ENCODE data around the gene SLC37A1.
A peak's percentile ranks its signal among the peaks of the same experiment; 100 is the strongest.

SLC37A1 gene

GRCh38 chr21:42499444-42500112 is 14.1 kb upstream of the SLC37A1 start:
- Mint-ChIP-seq H3K27me3 (no peaks in the 10 kb centered on the region), H3K4me1 (peaks cover 27% of the 10 kb centered on the region), H3K27ac (ENCODE audit: low read depth) (no peak overlapping the region), H3K9me3 (no peaks in the 10 kb centered on the region), H3K36me3 (ENCODE audit: insufficient read depth) (peaks cover 8% of the 10 kb centered on the region), H3K4me3 (no peak overlapping the region)
- ATAC-seq (replicated peaks; ENCODE audit: extremely low read depth, poor library complexity, severe bottlenecking), result no peak
- DNase-seq (ENCODE audit: low spot score in 2 of 2), result no peak

- DNase-seq (ENCODE audit: low spot score in 2 of 2) (no peak), ATAC-seq (replicated peaks; ENCODE audit: extremely low read depth, poor library complexity, severe bottlenecking) (no peak)
- Mint-ChIP-seq H3K4me3 (no peak overlapping the region), H3K27ac (ENCODE audit: low read depth) (no peak overlapping the region), H3K27me3 (no peaks in the 10 kb centered on the region), H3K4me1 (peaks cover 27% of the 10 kb centered on the region), H3K9me3 (no peaks in the 10 kb centered on the region), H3K36me3 (ENCODE audit: insufficient read depth) (peaks cover 8% of the 10 kb centered on the region)
Measured at GRCh38 chr21:42500225-42500624, 13.4 kb upstream of the SLC37A1 start.

GRCh38 chr21:42500736-42501135 is 12.9 kb upstream of the SLC37A1 start:
- no peak for ATAC-seq (replicated peaks; ENCODE audit: extremely low read depth, poor library complexity, severe bottlenecking)
- no peaks in the 10 kb centered on the region for H3K27me3 Mint-ChIP-seq
- DNase-seq (ENCODE audit: low spot score in 2 of 2), result no peak
- no peaks in the 10 kb centered on the region for H3K9me3 Mint-ChIP-seq
- H3K27ac Mint-ChIP-seq (ENCODE audit: low read depth), result no peak overlapping the region
- H3K4me3 Mint-ChIP-seq, result no peak overlapping the region
- H3K36me3 Mint-ChIP-seq (ENCODE audit: insufficient read depth), result peaks cover 7% of the 10 kb centered on the region
- peaks cover 23% of the 10 kb centered on the region for H3K4me1 Mint-ChIP-seq

- Mint-ChIP-seq H3K9me3 (no peaks in the 10 kb centered on the region), H3K36me3 (ENCODE audit: insufficient read depth) (peaks cover 1% of the 10 kb centered on the region), H3K27ac (ENCODE audit: low read depth) (no peak overlapping the region), H3K4me1 (peaks cover 8% of the 10 kb centered on the region), H3K27me3 (no peaks in the 10 kb centered on the region), H3K4me3 (no peak overlapping the region)
- ATAC-seq (replicated peaks; ENCODE audit: extremely low read depth, poor library complexity, severe bottlenecking) (no peak), DNase-seq (ENCODE audit: low spot score in 2 of 2) (no peak)
Measured at GRCh38 chr21:42503711-42504110, 9.9 kb upstream of the SLC37A1 start.

DNA sequence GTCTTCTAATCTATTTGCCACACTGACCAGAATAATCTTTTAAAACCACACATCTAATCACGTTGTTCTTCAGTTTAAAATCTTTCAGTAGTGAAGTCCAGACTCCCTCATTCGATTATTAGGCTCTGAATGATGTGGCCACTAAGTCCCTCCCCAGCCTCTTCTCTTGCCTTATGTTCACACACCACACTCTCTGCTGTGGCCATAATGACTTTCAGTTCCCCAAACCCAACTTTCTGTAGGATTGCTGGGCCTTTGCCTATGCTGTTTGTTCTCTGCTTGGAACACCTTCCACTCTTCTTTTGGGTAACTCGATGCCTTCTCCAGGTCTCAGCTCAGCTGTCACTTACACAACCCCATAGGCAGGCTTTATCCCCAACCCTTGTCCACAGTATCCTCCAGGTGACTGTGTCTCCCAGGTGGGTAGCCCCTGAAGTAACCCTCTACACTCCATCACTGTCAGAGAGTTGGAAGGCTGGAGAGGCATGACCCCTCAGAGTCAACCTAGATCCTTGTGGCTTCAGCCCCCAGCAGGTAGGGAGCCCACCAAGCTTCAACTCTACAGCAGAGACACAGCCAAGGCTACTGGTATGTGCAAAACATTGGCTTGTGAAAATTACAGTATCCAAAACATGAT is 8.4 kb upstream of the SLC37A1 start:
- Mint-ChIP-seq H3K36me3 (ENCODE audit: insufficient read depth) (peaks cover 1% of the 10 kb centered on the region), H3K4me1 (peaks cover 8% of the 10 kb centered on the region), H3K9me3 (no peaks in the 10 kb centered on the region), H3K27me3 (no peaks in the 10 kb centered on the region), H3K27ac (ENCODE audit: low read depth) (no peak overlapping the region), H3K4me3 (no peak overlapping the region)
- ATAC-seq (replicated peaks; ENCODE audit: extremely low read depth, poor library complexity, severe bottlenecking) (no peak), DNase-seq (ENCODE audit: low spot score in 2 of 2) (no peak)

DNA sequence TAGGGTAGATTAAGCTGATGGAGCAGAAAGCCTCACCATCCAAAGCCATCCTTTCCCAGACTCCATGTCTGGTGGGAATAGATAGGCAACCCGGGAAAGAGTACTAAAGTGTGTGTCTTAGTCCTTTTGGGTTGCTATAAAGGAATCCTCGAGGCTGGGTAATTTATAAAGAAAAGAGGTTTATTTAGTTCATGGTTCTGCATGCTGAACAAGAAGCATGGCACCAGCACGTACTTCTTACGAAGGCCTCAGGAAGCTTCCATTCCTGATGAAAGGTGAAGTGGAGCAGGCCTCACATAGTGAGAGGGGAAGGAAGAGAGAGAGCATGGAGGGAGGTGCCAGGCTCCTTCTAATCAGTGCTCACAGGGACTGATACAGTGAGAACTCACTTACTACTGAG is 6.2 kb upstream of the SLC37A1 start:
- no peak for ATAC-seq (replicated peaks; ENCODE audit: extremely low read depth, poor library complexity, severe bottlenecking)
- Mint-ChIP-seq H3K4me3 (no peak overlapping the region), H3K36me3 (ENCODE audit: insufficient read depth) (peaks cover 4% of the 10 kb centered on the region), H3K9me3 (no peaks in the 10 kb centered on the region), H3K27ac (ENCODE audit: low read depth) (no peak overlapping the region), H3K4me1 (peaks cover 12% of the 10 kb centered on the region), H3K27me3 (no peaks in the 10 kb centered on the region)
- no peak for DNase-seq (ENCODE audit: low spot score in 2 of 2)

DNA sequence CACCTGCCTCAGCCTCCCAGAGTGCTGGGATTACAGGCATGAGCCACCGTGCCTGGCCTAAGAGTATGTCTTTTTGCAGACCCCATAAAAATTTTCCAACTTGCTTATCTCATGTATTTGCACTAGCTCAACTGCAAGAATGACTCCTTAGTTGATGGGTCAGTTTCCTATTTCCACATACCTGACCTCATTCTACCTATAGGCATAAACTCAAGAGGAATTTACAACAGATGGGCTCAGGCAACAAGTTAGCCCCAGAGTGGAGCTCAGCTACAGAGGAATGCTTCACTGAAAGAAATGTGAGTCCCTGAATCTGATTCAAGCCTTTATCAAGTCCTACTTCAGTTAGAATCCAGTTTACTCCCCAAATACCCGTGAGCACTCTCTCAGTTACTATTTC is 5.3 kb upstream of the SLC37A1 start:
- Mint-ChIP-seq H3K9me3 (no peaks in the 10 kb centered on the region), H3K27me3 (no peaks in the 10 kb centered on the region), H3K4me3 (no peak overlapping the region), H3K27ac (ENCODE audit: low read depth) (no peak overlapping the region), H3K36me3 (ENCODE audit: insufficient read depth) (peaks cover 7% of the 10 kb centered on the region), H3K4me1 (peaks cover 21% of the 10 kb centered on the region)
- ATAC-seq (replicated peaks; ENCODE audit: extremely low read depth, poor library complexity, severe bottlenecking), result no peak
- no peak for DNase-seq (ENCODE audit: low spot score in 2 of 2)

- peaks cover 13% of the 10 kb centered on the region for H3K4me1 Mint-ChIP-seq
- H3K36me3 Mint-ChIP-seq (ENCODE audit: insufficient read depth), result peaks cover 8% of the 10 kb centered on the region
- H3K4me3 Mint-ChIP-seq, result no peak overlapping the region
- DNase-seq (ENCODE audit: low spot score in 2 of 2) (no peak), ATAC-seq (replicated peaks; ENCODE audit: extremely low read depth, poor library complexity, severe bottlenecking) (no peak)
- H3K27me3 Mint-ChIP-seq, result no peaks in the 10 kb centered on the region
- no peaks in the 10 kb centered on the region for H3K9me3 Mint-ChIP-seq
- H3K27ac Mint-ChIP-seq (ENCODE audit: low read depth), result no peak overlapping the region
Measured at GRCh38 chr21:42509244-42509643, 4.4 kb upstream of the SLC37A1 start.

GRCh38 chr21:42512346-42513034 is 1.2 kb upstream of the SLC37A1 start:
- Mint-ChIP-seq H3K4me1 (peaks cover 38% of the 10 kb centered on the region), H3K9me3 (no peaks in the 10 kb centered on the region), H3K36me3 (ENCODE audit: insufficient read depth) (peaks cover 10% of the 10 kb centered on the region), H3K27me3 (no peaks in the 10 kb centered on the region), H3K4me3 (peak overlapping the region; percentile 90), H3K27ac (ENCODE audit: low read depth) (peak overlapping the region; percentile 90)
- DNase-seq (ENCODE audit: low spot score in 2 of 2) (no peak), ATAC-seq (replicated peaks; ENCODE audit: extremely low read depth, poor library complexity, severe bottlenecking) (no peak)

- DNase-seq (ENCODE audit: low spot score in 2 of 2) (peak; percentile 38 to 47), ATAC-seq (replicated peaks; ENCODE audit: extremely low read depth, poor library complexity, severe bottlenecking) (peak; percentile 84)
- Mint-ChIP-seq H3K4me1 (peaks cover 47% of the 10 kb centered on the region), H3K27me3 (no peaks in the 10 kb centered on the region), H3K4me3 (peak overlapping the region; percentile 78), H3K36me3 (ENCODE audit: insufficient read depth) (peaks cover 14% of the 10 kb centered on the region), H3K9me3 (no peaks in the 10 kb centered on the region), H3K27ac (ENCODE audit: low read depth) (peak overlapping the region; percentile 80)
Measured at GRCh38 chr21:42513985-42514882, 582 bp downstream of the SLC37A1 start.

- no peak for ATAC-seq (replicated peaks; ENCODE audit: extremely low read depth, poor library complexity, severe bottlenecking)
- peaks cover 50% of the 10 kb centered on the region for H3K4me1 Mint-ChIP-seq
Measured at GRCh38 chr21:42514883-42515228, 1.2 kb downstream of the SLC37A1 start.

GRCh38 chr21:42515708-42516502 is 2.3 kb downstream of the SLC37A1 start:
- ATAC-seq (replicated peaks; ENCODE audit: extremely low read depth, poor library complexity, severe bottlenecking) (no peak), DNase-seq (ENCODE audit: low spot score in 2 of 2) (no peak)
- Mint-ChIP-seq H3K9me3 (no peaks in the 10 kb centered on the region), H3K36me3 (ENCODE audit: insufficient read depth) (peaks cover 21% of the 10 kb centered on the region), H3K27me3 (no peaks in the 10 kb centered on the region), H3K27ac (ENCODE audit: low read depth) (no peak overlapping the region), H3K4me1 (peaks cover 56% of the 10 kb centered on the region), H3K4me3 (peak overlapping the region; percentile 78)

More at GRCh38 chr21:42514883-42515228, 1.2 kb downstream of the SLC37A1 start:
- peak overlapping the region; percentile 80 for H3K27ac Mint-ChIP-seq (ENCODE audit: low read depth)
- H3K27me3 Mint-ChIP-seq, result no peaks in the 10 kb centered on the region
- H3K36me3 Mint-ChIP-seq (ENCODE audit: insufficient read depth), result peaks cover 14% of the 10 kb centered on the region
- no peak for DNase-seq (ENCODE audit: low spot score in 2 of 2)
- H3K9me3 Mint-ChIP-seq, result no peaks in the 10 kb centered on the region
- peak overlapping the region; percentile 78 for H3K4me3 Mint-ChIP-seq
